H1 (cell line): ENCODE measurements around the gene TAF4. TPM values are rescaled to one million over a fixed set of nuclear protein-coding genes. Genes with fewer than 3 reads are reported as not detected.

Experiments
- CTCF ChIA-PET: fragments of 300-600 bp; sonication (Branson Sonifier 250); formaldehyde crosslinking; loops from one replicate; lab custom pipeline; 2021; ENCODE audit not compliant: partially characterized antibody; lab: Charles Lee
- POLR2A ChIA-PET: fragments of 300-600 bp; sonication (Branson Sonifier 250); formaldehyde crosslinking; loops from one replicate; lab custom pipeline; 2021; ENCODE audit warnings: inconsistent platforms; ENCODE audit not compliant: partially characterized antibody; lab: Charles Lee
- DNase-seq, 2 experiments: peaks; one replicate each; pipeline versions ENCODE4 v3.0.0 to v3.0.0-alpha.2; 2010 to 2022; ENCODE audit warnings: low spot score in 2 of 2, low read depth in 1 of 2, mixed read lengths in 1 of 2
- FAIRE-seq: peaks from 2 replicates; lab custom pipeline; 2011; peaks lifted over from hg19 to GRCh38; lab: Jason Lieb, UNC
- H2AFZ ChIP-seq: 2 replicates; pipeline ENCODE4 v1.8.1; 2012; ENCODE audit warnings: low read length, inconsistent platforms
- H2AK5ac ChIP-seq: 2 replicates; pipeline ENCODE4 v1.6.1; 2013; ENCODE audit warnings: low read depth, low read length
- H2BK120ac ChIP-seq: replicated peaks from 2 replicates; pipeline ENCODE3; 2013; ENCODE audit warnings: low read depth, low read length, inconsistent platforms
- H2BK12ac ChIP-seq: 2 replicates; pipeline ENCODE4 v1.6.1; 2013; ENCODE audit warnings: low read depth, low read length
- H2BK15ac ChIP-seq: 2 replicates; pipeline ENCODE4 v1.6.1; 2013; ENCODE audit warnings: low read length
- H2BK20ac ChIP-seq: 2 replicates; pipeline ENCODE4 v1.6.1; 2013; ENCODE audit warnings: low read length
- H2BK5ac ChIP-seq: 2 replicates; pipeline ENCODE4 v1.6.1; 2013; ENCODE audit warnings: low read depth, low read length
- H3K14ac ChIP-seq: 2 replicates; pipeline ENCODE4 v1.6.1; 2013; ENCODE audit warnings: inconsistent platforms; ENCODE audit not compliant: insufficient read length
- H3K18ac ChIP-seq: 2 replicates; pipeline ENCODE4 v1.6.1; 2013; ENCODE audit warnings: low read length; ENCODE audit errors: extremely low read depth
- H3K23ac ChIP-seq: 2 replicates; pipeline ENCODE4 v1.6.1; 2013; ENCODE audit warnings: inconsistent platforms; ENCODE audit not compliant: insufficient read length
- H3K23me2 ChIP-seq: 2 replicates; pipeline ENCODE4 v1.6.1; 2013; ENCODE audit warnings: low read depth, low read length
- H3K27ac ChIP-seq: 2 replicates; pipeline ENCODE4 v1.6.1; 2011; ENCODE audit warnings: low read depth, low read length, inconsistent platforms
- H3K27me3 ChIP-seq, 4 experiments: replicated peaks in 1 of 4; 1 replicate in 1 of 4; 2 replicates in 3 of 4; pipeline versions ENCODE4 v1.6.1 to v1.8.1; 2011 to 2013; ENCODE audit warnings: low read length in 3 of 4, mild to moderate bottlenecking in 3 of 4, inconsistent platforms in 2 of 4, mixed read lengths in 2 of 4, moderate library complexity in 1 of 4; ENCODE audit not compliant: control insufficient read depth in 3 of 4, insufficient read depth in 3 of 4; ENCODE audit errors: extremely low read depth in 1 of 4
- H3K36me3 ChIP-seq, 4 experiments: 2 replicates each; pipeline versions ENCODE4 v1.6.1 to v1.8.1; 2011 to 2013; ENCODE audit warnings: mild to moderate bottlenecking in 4 of 4, low read length in 3 of 4, moderate library complexity in 2 of 4, control low read depth in 1 of 4, inconsistent platforms in 1 of 4; ENCODE audit not compliant: insufficient read depth in 4 of 4, control insufficient read depth in 2 of 4
- H3K4ac ChIP-seq: replicated peaks from 2 replicates; pipeline ENCODE3; 2013; ENCODE audit warnings: low read length, low read depth, mixed read lengths, inconsistent platforms; ENCODE audit not compliant: insufficient read length
- H3K4me1 ChIP-seq, 4 experiments: replicated peaks in 1 of 4; 1 replicate in 1 of 4; 2 replicates in 3 of 4; pipeline versions ENCODE4 v1.6.1 to v1.8.1; 2011 to 2013; ENCODE audit warnings: low read length in 3 of 4, inconsistent platforms in 2 of 4, mixed read lengths in 1 of 4; ENCODE audit not compliant: insufficient read depth in 4 of 4, control insufficient read depth in 3 of 4
- H3K4me2 ChIP-seq, 2 experiments: 2 replicates each; pipeline versions ENCODE4 v1.6.1 to v1.8.1; 2011 to 2013; ENCODE audit warnings: low read depth in 2 of 2, low read length in 2 of 2, control low read depth in 1 of 2, inconsistent platforms in 1 of 2, mild to moderate bottlenecking in 1 of 2; ENCODE audit not compliant: insufficient read depth in 1 of 2
- H3K4me3 ChIP-seq, 4 experiments: fragments of 200-600, 300-600 bp in 1 of 4; sonication (generic), shearing (Covaris generic), sonication (Bioruptor Twin) in 1 of 4; 2 replicates each; pipeline versions ENCODE4 v1.5.1 to v1.8.1; 2011 to 2016; ENCODE audit warnings: low read length in 4 of 4, low read depth in 3 of 4, control low read depth in 2 of 4, inconsistent platforms in 2 of 4, mild to moderate bottlenecking in 2 of 4, mixed read lengths in 1 of 4, moderate library complexity in 1 of 4; ENCODE audit not compliant: insufficient read depth in 2 of 4; ENCODE audit errors: extremely low read depth in 1 of 4
- H3K56ac ChIP-seq: replicated peaks from 2 replicates; pipeline ENCODE3; 2013; ENCODE audit warnings: low read depth, mild to moderate bottlenecking, mixed read lengths, low read length, inconsistent platforms; ENCODE audit not compliant: insufficient read length
- H3K79me1 ChIP-seq: 2 replicates; pipeline ENCODE4 v1.6.1; 2013; ENCODE audit warnings: low read depth, low read length, control low read depth
- H3K79me2 ChIP-seq, 2 experiments: 2 replicates each; pipeline versions ENCODE4 v1.6.1 to v1.8.1; 2012 to 2013; ENCODE audit warnings: low read length in 2 of 2, mild to moderate bottlenecking in 2 of 2, inconsistent platforms in 1 of 2; ENCODE audit not compliant: insufficient read depth in 2 of 2, control insufficient read depth in 1 of 2
- H3K9ac ChIP-seq, 4 experiments: replicated peaks in 1 of 4; 1 replicate in 1 of 4; 2 replicates in 3 of 4; pipeline versions ENCODE4 v1.6.1 to v1.8.1; 2011 to 2013; ENCODE audit warnings: low read depth in 3 of 4, low read length in 3 of 4, control low read depth in 2 of 4, mild to moderate bottlenecking in 2 of 4, moderate library complexity in 2 of 4, inconsistent platforms in 1 of 4; ENCODE audit errors: extremely low read depth in 1 of 4
- H3K9me3 ChIP-seq, 2 experiments: 2 replicates each; pipeline versions ENCODE4 v1.6.1 to v1.8.1; 2012 to 2013; ENCODE audit warnings: mild to moderate bottlenecking in 2 of 2, moderate library complexity in 2 of 2, control low read depth in 1 of 2, inconsistent platforms in 1 of 2, low read depth in 1 of 2, low read length in 1 of 2, mixed read lengths in 1 of 2; ENCODE audit not compliant: insufficient read depth in 2 of 2
- H4K20me1 ChIP-seq, 2 experiments: replicated peaks in 1 of 2; 2 replicates each; pipeline versions ENCODE3 to v1.8.1; 2011 to 2013; ENCODE audit warnings: inconsistent platforms in 2 of 2, low read length in 2 of 2, mild to moderate bottlenecking in 1 of 2; ENCODE audit not compliant: insufficient read depth in 2 of 2, control insufficient read depth in 1 of 2
- H4K5ac ChIP-seq: 2 replicates; pipeline ENCODE4 v1.6.1; 2013; ENCODE audit warnings: low read length, low read depth, mixed read lengths, inconsistent platforms; ENCODE audit not compliant: insufficient read length
- H4K8ac ChIP-seq: 2 replicates; pipeline ENCODE4 v1.8.0; 2013; ENCODE audit warnings: mild to moderate bottlenecking, moderate library complexity, low read length, inconsistent platforms; ENCODE audit not compliant: insufficient read depth; ENCODE audit errors: extremely low read depth
- H4K91ac ChIP-seq: replicated peaks from 2 replicates; pipeline ENCODE3; 2013; ENCODE audit warnings: low read length, mixed read lengths, inconsistent platforms; ENCODE audit not compliant: insufficient read length
- CBX5 ChIP-seq: fragments of 300-800, 300-1000 bp; sonication (generic); IDR thresholded peaks from 2 replicates; pipeline ENCODE4 v1.7.1; 2016; ENCODE audit warnings: antibody characterized with exemption, low read length, low read depth
- EGR1 ChIP-seq: IDR thresholded peaks from 2 replicates; pipeline ENCODE4 v1.6.1; 2011; ENCODE audit warnings: low read depth, low read length, borderline replicate concordance
- EZH2 ChIP-seq: fragments of 200-600 bp; sonication (generic); IDR thresholded peaks from 2 replicates; pipeline ENCODE4 v1.7.1; 2012; ENCODE audit warnings: low read depth, mild to moderate bottlenecking, moderate library complexity, low read length, inconsistent platforms; ENCODE audit not compliant: severe bottlenecking
- FOSL1 ChIP-seq: IDR thresholded peaks from 2 replicates; pipeline ENCODE4 v1.6.1; 2011; ENCODE audit warnings: mild to moderate bottlenecking, low read depth, low read length, moderate library complexity; ENCODE audit not compliant: insufficient read depth
- GABPA ChIP-seq: IDR thresholded peaks from 2 replicates; pipeline ENCODE4 v1.6.1; 2011; ENCODE audit warnings: mild to moderate bottlenecking, low read length, moderate library complexity, borderline replicate concordance; ENCODE audit not compliant: insufficient read depth
- HDAC2 ChIP-seq, 2 experiments: fragments of 300-600 bp in 1 of 2; sonication (generic) in 1 of 2; IDR thresholded peaks; 2 replicates each; pipeline ENCODE4 v1.6.1; 2011 to 2012; ENCODE audit warnings: low read depth in 2 of 2, low read length in 2 of 2, mild to moderate bottlenecking in 2 of 2, moderate library complexity in 2 of 2, borderline replicate concordance in 1 of 2, inconsistent platforms in 1 of 2
- HDAC6 ChIP-seq: IDR thresholded peaks from one replicate; pipeline ENCODE4 v1.7.1; 2012; ENCODE audit warnings: low read depth, mild to moderate bottlenecking, inconsistent platforms, low read length, moderate library complexity
- KDM5A ChIP-seq: fragments of 200-600 bp; IDR thresholded peaks from 2 replicates; pipeline ENCODE4 v1.7.1; 2012; ENCODE audit warnings: mild to moderate bottlenecking, low read length, inconsistent platforms, mixed read lengths
- MAFK ChIP-seq: IDR thresholded peaks from 2 replicates; pipeline ENCODE4 v1.6.1; 2012; ENCODE audit warnings: low read depth, mild to moderate bottlenecking, improper control_type of control experiment, low read length
- SP2 ChIP-seq: IDR thresholded peaks from 2 replicates; pipeline ENCODE4 v1.6.1; 2012; ENCODE audit warnings: mild to moderate bottlenecking, low read length, inconsistent platforms
- TCF12 ChIP-seq: IDR thresholded peaks from 2 replicates; pipeline ENCODE4 v1.6.1; 2011; ENCODE audit warnings: low read depth, mild to moderate bottlenecking, low read length
- ZNF274 ChIP-seq: IDR thresholded peaks from 2 replicates; pipeline ENCODE4 v1.7.0; 2012; ENCODE audit warnings: low read length, borderline replicate concordance; ENCODE audit errors: extremely low read depth
- WGBS, 2 experiments: shearing (Covaris generic) in 1 of 2; methylation state at CpG; one replicate each; pipeline versions ENCODE4 v1.1.6 to v1.1.7; 2013 to 2015; ENCODE audit warnings: low lambda C conversion rate in 2 of 2, mixed read lengths in 2 of 2, inconsistent platforms in 1 of 2, low coverage in 1 of 2, missing lambda C conversion rate in 1 of 2; ENCODE audit not compliant: insufficient replicate concordance in 2 of 2, insufficient coverage in 1 of 2, insufficient read length in 1 of 2; ENCODE audit errors: extremely low coverage in 1 of 2, missing lambda C conversion rate in 1 of 2; 5-methylcytosine and 5-hydroxymethylcytosine counted together
- polyA plus RNA-seq, 7 experiments: library from polyadenylated mRNA; depleted of rRNA in 3 of 7; stranded (reverse) in 5 of 7; unstranded in 2 of 7; fragments of >200 nt in 5 of 7; fragments of 200-250 nt in 2 of 7; gene quantifications; 1 replicate in 5 of 7; 2 replicates in 1 of 7; 4 replicates in 1 of 7; pipeline versions ENCODE4 v1.2.1 to v1.2.3, GENCODE V29; 2011 to 2013; ENCODE audit warnings: missing spikeins in 2 of 7, mixed read lengths in 2 of 7
- total RNA-seq: library from RNA; stranded (reverse); fragmentation: NEBNext Ultra II Directional; extraction: Animal tissue kit (Norgen Biotek cat#: 25700); gene quantifications from 2 replicates; pipeline ENCODE4 v1.2.1, GENCODE V29; 2021

The TAF4 gene
- total and polyA plus RNA-seq, 2 of the 8 experiments (the other 6 are each of a cell fraction or from before 2014, with no cell fraction given) = 16.0 to 30.1 TPM

DNA sequence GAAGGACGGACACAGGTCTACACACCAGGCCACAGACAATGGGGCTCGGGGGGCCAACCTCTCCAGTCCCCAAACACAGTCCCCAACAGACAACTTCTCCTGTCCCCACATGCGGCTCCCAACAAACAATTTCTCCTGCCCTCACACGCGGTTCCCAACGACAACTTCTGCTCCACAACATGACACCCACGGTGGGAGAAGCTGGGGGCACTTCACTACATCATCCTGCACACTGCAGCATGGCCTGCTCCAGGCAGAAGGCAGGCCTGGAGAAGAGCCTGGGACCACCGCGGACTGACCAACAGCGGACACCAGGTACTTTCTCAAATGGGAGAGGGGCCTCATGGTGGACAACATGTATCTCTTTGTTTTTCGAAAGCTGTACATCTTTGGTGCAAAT is 6.7 kb downstream of the TAF4 start:
- peaks cover 0 to 5% (median 4%) of the 10 kb centered on the region in 4 experiments; a peak in 5 of 7 replicates for H3K4me1 ChIP-seq
- DNase-seq = no peak
- peaks cover 32 to 48% of the 10 kb centered on the region in 2 experiments for H4K20me1 ChIP-seq
- H3K18ac ChIP-seq = no peak overlapping the region
- H2BK120ac ChIP-seq = no peak overlapping the region
- CTCF ChIA-PET = interaction anchor here (0.7 to 1.4 kb wide), 3 partner anchors 68 to 167 kb away, joined by 3 to 4 read pairs (median 4); no protein-coding TSS in a partner anchor
- no peak overlapping the region for H3K4me3 ChIP-seq
- H3K23ac ChIP-seq = no peak overlapping the region
- 96% methylated on average over 9 of the region's 11 CpGs; no CpG with 5 or more reads in 1 of the 2 experiments for WGBS, 2 experiments
- no peak overlapping the region for H2BK20ac ChIP-seq
- no peak overlapping the region for H2AK5ac ChIP-seq
- H3K14ac ChIP-seq = no peak overlapping the region
- peaks cover 28% of the 10 kb centered on the region for H3K79me1 ChIP-seq
- H4K8ac ChIP-seq = no peak overlapping the region
- no peak overlapping the region for H3K9ac ChIP-seq
- H3K27ac ChIP-seq = no peak overlapping the region
- no peak overlapping the region for H4K91ac ChIP-seq
- H3K36me3 ChIP-seq = peaks cover 0 to 12% (median 4%) of the 10 kb centered on the region in 4 experiments; a peak in 5 of 8 replicates
- H4K5ac ChIP-seq = no peak overlapping the region
- H2BK12ac ChIP-seq = no peak overlapping the region
- no peak overlapping the region for H2AFZ ChIP-seq
- H2BK5ac ChIP-seq = no peak overlapping the region
- H3K9me3 ChIP-seq = peaks cover 0 to 3% of the 10 kb centered on the region in 2 experiments; a peak in 1 of 4 replicates
- no peak for FAIRE-seq
- H3K56ac ChIP-seq = no peak overlapping the region
- H3K4me2 ChIP-seq = no peak overlapping the region
- H3K27me3 ChIP-seq = no peaks in the 10 kb centered on the region
- no peaks in the 10 kb centered on the region; the same call in 1 of the 2 replicates for H3K23me2 ChIP-seq
- no peak overlapping the region for H2BK15ac ChIP-seq
- peaks cover 54 to 88% of the 10 kb centered on the region in 2 experiments; a peak in 3 of 4 replicates for H3K79me2 ChIP-seq
- POLR2A ChIA-PET = no interaction called here
- H3K4ac ChIP-seq = no peak overlapping the region
- TF ChIP-seq ZNF274 (no peak), KDM5A (no peak), SP2 (no peak), GABPA (no peak), EGR1 (no peak), CBX5 (no peak), EZH2 (no peak), MAFK (no peak), HDAC2 (IDR thresholded peaks at IDR 0.05; ENCODE audit: borderline replicate concordance in 1 of 2, low read depth in 2 of 2, low read length in 2 of 2) (no peak), TCF12 (no peak), HDAC6 (no peak), FOSL1 (no peak)
